ENCODE measurements around the gene TTC38.

DNA sequence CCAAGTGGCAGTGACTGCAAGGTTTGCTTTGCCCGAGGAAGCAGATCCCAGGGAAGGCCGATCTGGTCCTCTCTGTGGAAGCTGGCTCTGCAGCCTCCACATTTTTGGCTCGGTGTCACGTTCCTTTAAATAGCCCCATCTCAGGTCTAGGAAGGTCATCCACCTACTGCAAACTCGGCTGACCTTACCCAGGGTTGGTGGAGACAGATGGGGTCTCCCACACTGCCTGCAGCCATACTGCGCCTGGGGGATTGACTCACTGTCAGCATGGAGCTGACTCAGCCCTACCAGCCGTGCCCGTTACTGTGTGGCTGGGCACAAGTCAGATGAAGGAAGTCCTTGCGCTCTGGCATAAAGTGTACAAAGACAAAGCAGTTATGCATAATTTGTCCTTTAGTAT is 34.6 kb upstream of the TTC38 start:
- TF ChIP-seq, protein P1, sequence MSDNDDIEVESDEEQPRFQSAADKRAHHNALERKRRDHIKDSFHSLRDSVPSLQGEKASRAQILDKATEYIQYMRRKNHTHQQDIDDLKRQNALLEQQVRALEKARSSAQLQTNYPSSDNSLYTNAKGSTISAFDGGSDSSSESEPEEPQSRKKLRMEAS (IDR thresholded peaks at IDR 0.05), result no peak
- TF ChIP-seq, protein P2, sequence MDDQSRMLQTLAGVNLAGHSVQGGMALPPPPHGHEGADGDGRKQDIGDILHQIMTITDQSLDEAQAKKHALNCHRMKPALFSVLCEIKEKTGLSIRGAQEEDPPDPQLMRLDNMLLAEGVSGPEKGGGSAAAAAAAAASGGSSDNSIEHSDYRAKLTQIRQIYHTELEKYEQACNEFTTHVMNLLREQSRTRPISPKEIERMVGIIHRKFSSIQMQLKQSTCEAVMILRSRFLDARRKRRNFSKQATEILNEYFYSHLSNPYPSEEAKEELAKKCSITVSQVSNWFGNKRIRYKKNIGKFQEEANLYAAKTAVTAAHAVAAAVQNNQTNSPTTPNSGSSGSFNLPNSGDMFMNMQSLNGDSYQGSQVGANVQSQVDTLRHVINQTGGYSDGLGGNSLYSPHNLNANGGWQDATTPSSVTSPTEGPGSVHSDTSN (IDR thresholded peaks at IDR 0.05), result no peak
- no peak for TF ChIP-seq ZFP36 (IDR thresholded peaks at IDR 0.05; ENCODE audit: borderline replicate concordance, partially characterized antibody)
- TF ChIP-seq JUNB (IDR thresholded peaks at IDR 0.05), result no peak
- TF ChIP-seq, protein P3, sequence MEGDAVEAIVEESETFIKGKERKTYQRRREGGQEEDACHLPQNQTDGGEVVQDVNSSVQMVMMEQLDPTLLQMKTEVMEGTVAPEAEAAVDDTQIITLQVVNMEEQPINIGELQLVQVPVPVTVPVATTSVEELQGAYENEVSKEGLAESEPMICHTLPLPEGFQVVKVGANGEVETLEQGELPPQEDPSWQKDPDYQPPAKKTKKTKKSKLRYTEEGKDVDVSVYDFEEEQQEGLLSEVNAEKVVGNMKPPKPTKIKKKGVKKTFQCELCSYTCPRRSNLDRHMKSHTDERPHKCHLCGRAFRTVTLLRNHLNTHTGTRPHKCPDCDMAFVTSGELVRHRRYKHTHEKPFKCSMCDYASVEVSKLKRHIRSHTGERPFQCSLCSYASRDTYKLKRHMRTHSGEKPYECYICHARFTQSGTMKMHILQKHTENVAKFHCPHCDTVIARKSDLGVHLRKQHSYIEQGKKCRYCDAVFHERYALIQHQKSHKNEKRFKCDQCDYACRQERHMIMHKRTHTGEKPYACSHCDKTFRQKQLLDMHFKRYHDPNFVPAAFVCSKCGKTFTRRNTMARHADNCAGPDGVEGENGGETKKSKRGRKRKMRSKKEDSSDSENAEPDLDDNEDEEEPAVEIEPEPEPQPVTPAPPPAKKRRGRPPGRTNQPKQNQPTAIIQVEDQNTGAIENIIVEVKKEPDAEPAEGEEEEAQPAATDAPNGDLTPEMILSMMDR (IDR thresholded peaks at IDR 0.05), result no peak
- TF ChIP-seq SMC3 (IDR thresholded peaks at IDR 0.05), result no peak
- no peak for TF ChIP-seq EHF (CRISPR knock-in tag; IDR thresholded peaks at IDR 0.05)
- TF ChIP-seq CHD4 (IDR thresholded peaks at IDR 0.05; ENCODE audit: borderline replicate concordance), result no peak
- TF ChIP-seq, protein P4, sequence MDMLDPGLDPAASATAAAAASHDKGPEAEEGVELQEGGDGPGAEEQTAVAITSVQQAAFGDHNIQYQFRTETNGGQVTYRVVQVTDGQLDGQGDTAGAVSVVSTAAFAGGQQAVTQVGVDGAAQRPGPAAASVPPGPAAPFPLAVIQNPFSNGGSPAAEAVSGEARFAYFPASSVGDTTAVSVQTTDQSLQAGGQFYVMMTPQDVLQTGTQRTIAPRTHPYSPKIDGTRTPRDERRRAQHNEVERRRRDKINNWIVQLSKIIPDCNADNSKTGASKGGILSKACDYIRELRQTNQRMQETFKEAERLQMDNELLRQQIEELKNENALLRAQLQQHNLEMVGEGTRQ (IDR thresholded peaks at IDR 0.05), result no peak
- TF ChIP-seq PHF8 (IDR thresholded peaks at IDR 0.05; ENCODE audit: borderline replicate concordance, low read depth), result no peak
- TF ChIP-seq CEBPB (IDR thresholded peaks at IDR 0.05), result no peak
- TF ChIP-seq JUN (IDR thresholded peaks at IDR 0.05), result no peak
- no peak for TF ChIP-seq MAFK (IDR thresholded peaks at IDR 0.05; ENCODE audit: partially characterized antibody)
- no peak for TF ChIP-seq POLR2A (IDR thresholded peaks at IDR 0.05; ENCODE audit: low read length)
